Stomach (tissue), 4 donors: Measurements from ENCODE around the gene FFAR4.

Source experiments
- CTCF ChIP-seq, 7 experiments: fragments of 450-650 bp in 4 of 7; fragments of 200-600 bp in 3 of 7; sonication (generic) in 3 of 7; IDR thresholded peaks; one replicate each; pipeline ENCODE4 v1.5.1; 2016 to 2019; ENCODE audit warnings: antibody characterized with exemption in 7 of 7, control low read depth in 2 of 7, mild to moderate bottlenecking in 1 of 7
- EP300 ChIP-seq: sonication (generic); formaldehyde crosslinking; IDR thresholded peaks from one replicate; pipeline ENCODE4 v1.6.1; 2017; ENCODE audit warnings: antibody characterized with exemption
- POLR2A ChIP-seq, 4 donors: fragments of 450-650 bp; IDR thresholded peaks; one replicate each; pipeline ENCODE4 v1.6.1; 2016; ENCODE audit warnings: antibody characterized with exemption in 4 of 4, control low read depth in 2 of 4, mild to moderate bottlenecking in 1 of 4, moderate library complexity in 1 of 4

- TF ChIP-seq EP300 (no peak), CTCF (IDR thresholded peaks at IDR 0.05) (no peak), POLR2A (IDR thresholded peaks at IDR 0.05) (no peak)
Observed at GRCh38 chr10:93584445-93584844, 18.0 kb downstream of the FFAR4 start.
